ENCODE measurements around the gene PLCXD1.

The PLCXD1 gene

GRCh38 chrX:283115-283845 lies 2.1 kb downstream of the PLCXD1 start:
- no peak for FAIRE-seq
- DNase-seq (ENCODE audit: insufficient read length, low spot score) = peak; percentile 46
- TF ChIP-seq CTCF (IDR thresholded peaks at IDR 0.05; ENCODE audit: insufficient read depth, missing control alignments) = no peak

DNA sequence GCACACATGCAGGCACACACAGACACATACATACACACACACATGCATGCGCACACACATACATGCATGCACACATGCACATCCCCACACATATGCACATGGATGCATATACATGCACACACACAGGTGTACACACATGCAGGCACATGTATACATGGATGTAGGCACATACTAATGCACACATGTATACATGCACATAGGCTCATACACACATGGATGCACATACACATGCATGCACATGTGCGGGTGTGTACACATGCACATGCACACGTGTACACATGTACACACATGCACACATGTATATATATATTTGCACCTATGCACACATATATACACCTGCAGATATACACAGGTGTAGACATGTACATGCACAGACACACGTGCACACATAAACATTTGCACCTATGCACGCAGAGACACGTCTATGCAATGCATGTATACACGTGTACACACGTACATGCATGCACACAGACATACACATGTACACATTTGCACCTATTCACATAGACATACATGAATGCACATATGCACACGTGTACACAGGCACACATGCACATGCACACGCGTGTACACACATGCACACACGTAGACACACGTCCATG lies 4.0 kb downstream of the PLCXD1 start:
- no peak for TF ChIP-seq CTCF (IDR thresholded peaks at IDR 0.05; ENCODE audit: insufficient read depth, missing control alignments)
- FAIRE-seq = no peak
- DNase-seq (ENCODE audit: insufficient read length, low spot score) = no peak

DNA sequence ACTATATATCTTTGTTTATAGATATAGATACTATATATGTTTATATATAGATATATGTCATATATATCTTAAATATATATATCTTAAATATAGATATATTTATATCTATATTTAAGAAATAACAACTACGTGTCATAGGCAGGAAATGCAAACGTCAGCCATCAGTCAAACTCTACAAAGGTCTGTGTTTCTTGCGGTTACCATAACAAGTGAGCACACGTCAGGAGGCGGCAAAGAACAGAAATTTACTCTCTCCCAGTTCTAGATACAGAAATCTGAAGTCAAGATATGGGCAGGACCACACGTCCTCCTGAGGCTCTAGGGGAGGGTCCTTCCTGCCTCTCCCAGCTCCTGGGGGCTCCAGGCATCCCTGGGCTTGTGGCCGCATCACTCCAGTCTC lies 6.5 kb downstream of the PLCXD1 start:
- FAIRE-seq (no peak), DNase-seq (ENCODE audit: insufficient read length, low spot score) (no peak)
- TF ChIP-seq CTCF (IDR thresholded peaks at IDR 0.05; ENCODE audit: insufficient read depth, missing control alignments) = no peak

DNA sequence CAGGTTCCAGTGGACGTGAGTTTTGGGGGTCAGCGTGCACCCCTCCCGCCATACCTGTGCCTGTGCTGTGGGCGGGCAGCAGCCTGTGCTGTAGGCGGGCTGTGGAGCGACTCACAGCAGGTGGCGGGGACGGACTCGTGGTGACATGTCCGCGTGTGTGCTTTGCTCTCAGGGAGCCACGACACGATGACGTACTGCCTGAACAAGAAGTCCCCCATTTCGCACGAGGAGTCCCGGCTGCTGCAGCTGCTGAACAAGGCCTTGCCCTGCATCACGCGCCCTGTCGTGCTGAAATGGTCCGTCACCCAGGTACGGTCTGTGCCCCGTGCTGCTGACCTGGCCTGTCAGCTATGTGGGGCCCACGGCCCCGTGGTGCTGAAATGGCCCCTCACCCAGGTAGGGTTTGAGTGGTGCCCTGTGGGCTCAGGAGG lies 7.4 kb downstream of the PLCXD1 start:
- no peak for TF ChIP-seq CTCF (IDR thresholded peaks at IDR 0.05; ENCODE audit: insufficient read depth, missing control alignments)
- FAIRE-seq = no peak
- DNase-seq (ENCODE audit: insufficient read length, low spot score) = no peak

DNA sequence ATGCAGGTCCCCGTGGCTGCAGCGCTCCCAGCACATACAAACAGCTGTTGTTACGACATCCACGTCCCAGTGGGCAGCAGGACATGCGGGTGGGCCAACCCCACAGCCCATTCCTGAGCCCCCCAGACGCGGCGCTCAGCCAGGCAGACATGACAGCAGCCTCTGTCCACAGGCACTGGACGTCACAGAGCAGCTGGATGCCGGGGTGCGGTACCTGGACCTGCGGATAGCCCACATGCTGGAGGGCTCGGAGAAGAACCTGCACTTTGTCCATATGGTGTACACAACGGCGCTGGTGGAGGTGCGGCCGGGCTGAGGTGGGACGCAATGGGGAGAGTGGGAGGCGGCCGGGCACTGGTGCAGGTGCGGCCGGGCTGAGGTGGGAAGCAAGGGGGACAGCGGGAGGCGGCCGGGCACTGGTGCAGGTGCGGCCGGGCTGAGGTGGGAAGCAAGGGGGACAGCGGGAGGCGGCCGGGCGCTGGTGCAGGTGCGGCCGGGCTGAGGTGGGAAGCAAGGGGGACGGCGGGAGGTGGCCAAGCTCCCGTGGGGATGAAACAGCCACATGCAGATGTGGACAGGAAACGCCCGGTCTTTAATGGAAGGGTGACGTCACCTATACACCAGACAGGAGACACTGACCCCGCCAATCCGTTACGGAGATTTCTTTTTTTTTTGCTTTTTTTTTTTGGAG lies 9.4 kb downstream of the PLCXD1 start:
- no peak for FAIRE-seq
- no peak for DNase-seq (ENCODE audit: insufficient read length, low spot score)
- TF ChIP-seq CTCF (IDR thresholded peaks at IDR 0.05; ENCODE audit: insufficient read depth, missing control alignments) = no peak

DNA sequence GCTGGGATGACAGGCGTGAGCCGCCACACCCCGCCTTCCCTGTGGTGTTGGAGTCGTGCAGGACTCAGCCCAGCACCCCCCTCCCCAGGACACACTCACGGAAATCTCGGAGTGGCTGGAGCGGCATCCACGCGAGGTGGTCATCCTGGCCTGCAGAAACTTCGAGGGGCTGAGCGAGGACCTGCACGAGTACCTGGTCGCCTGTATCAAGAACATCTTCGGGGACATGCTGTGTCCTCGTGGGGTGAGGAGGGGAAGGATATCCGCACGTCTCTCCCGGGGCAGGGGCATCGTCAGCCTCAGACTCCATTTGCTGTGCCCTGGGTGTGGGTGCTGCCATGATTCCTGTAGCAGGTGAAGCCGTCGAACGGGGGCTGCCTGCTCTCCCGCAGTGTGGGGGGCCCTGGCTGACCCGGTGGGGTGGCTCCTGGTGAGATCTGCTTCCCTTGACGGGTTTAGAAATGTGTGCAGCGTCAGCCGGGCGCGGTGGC lies 10.3 kb downstream of the PLCXD1 start:
- FAIRE-seq = no peak
- no peak for DNase-seq (ENCODE audit: insufficient read length, low spot score)
- TF ChIP-seq CTCF (IDR thresholded peaks at IDR 0.05; ENCODE audit: insufficient read depth, missing control alignments) = no peak
